ENCODE data around the gene SUCO. TPM values are rescaled to one million over a fixed set of nuclear protein-coding genes. Genes with fewer than 3 reads are reported as not detected.

SUCO gene
- total RNA-seq, 2 donors from 2014 or later, result 21.0 to 34.5 TPM

- peaks cover 9% of the 10 kb centered on the region for H3K36me3 Mint-ChIP-seq (ENCODE audit: low read depth)
- no peaks in the 10 kb centered on the region for H3K9me3 Mint-ChIP-seq
- H3K27me3 Mint-ChIP-seq, result peaks cover 3% of the 10 kb centered on the region
- ATAC-seq (replicated peaks), result no peak
- peak overlapping the region; percentile 11 for H3K4me3 Mint-ChIP-seq
- no peak overlapping the region for H3K27ac Mint-ChIP-seq
- peaks cover 64% of the 10 kb centered on the region for H3K4me1 Mint-ChIP-seq
Observed at GRCh38 chr1:172642970-172643369, 110.0 kb downstream of the SUCO start.

DNA sequence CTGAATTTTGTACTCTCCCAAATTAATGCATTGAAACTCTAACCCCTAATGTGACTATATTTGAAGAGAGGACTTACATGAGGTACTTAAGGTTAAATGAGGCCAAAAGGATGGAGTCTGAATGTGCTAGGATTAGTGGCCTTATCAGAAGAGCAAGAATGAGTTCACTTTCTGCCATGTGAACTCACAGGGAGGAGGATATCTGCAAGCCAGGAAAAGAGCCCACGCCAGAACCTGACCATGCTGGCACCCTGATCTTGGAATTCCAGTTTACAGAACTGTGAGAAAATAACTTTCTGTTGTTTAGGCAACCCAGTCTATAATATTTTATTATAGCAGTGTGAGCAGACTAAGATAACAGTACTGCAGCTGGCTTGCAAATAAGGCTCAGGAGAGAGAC lies 113.7 kb downstream of the SUCO start:
- H3K27me3 Mint-ChIP-seq, result peaks cover 3% of the 10 kb centered on the region
- no peaks in the 10 kb centered on the region for H3K36me3 Mint-ChIP-seq (ENCODE audit: low read depth)
- peaks cover 39% of the 10 kb centered on the region for H3K4me1 Mint-ChIP-seq
- ATAC-seq (replicated peaks), result peak; percentile 10
- no peaks in the 10 kb centered on the region for H3K9me3 Mint-ChIP-seq
- peak overlapping the region; percentile 6 for H3K4me3 Mint-ChIP-seq
- H3K27ac Mint-ChIP-seq, result no peak overlapping the region

DNA sequence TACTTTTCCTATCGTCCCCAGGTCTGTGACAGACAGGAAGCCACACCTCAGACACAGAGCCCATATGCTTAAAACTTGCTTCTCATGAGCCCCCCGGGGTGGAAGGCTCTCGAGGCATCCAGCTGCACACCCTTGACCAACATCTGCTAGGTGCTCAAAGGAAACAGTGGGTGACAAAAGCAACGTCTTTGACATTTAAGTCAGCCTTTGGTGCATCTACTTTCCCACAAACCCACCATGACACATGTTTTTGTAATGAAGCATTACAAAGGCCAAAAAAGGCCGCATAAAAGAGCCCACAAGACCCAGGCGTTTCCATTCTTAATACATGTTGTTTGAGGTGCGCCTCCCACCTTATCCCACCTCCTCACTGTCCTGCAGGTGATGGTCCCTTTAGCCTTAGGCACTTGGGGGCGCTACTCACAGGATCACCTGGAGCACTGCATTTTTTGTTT lies 114.2 kb downstream of the SUCO start:
- peak; percentile 77 for ATAC-seq (replicated peaks)
- Mint-ChIP-seq H3K4me3 (peak overlapping the region; percentile 6), H3K4me1 (peaks cover 39% of the 10 kb centered on the region), H3K9me3 (no peaks in the 10 kb centered on the region), H3K27ac (no peak overlapping the region), H3K36me3 (ENCODE audit: low read depth) (no peaks in the 10 kb centered on the region), H3K27me3 (peaks cover 3% of the 10 kb centered on the region)

DNA sequence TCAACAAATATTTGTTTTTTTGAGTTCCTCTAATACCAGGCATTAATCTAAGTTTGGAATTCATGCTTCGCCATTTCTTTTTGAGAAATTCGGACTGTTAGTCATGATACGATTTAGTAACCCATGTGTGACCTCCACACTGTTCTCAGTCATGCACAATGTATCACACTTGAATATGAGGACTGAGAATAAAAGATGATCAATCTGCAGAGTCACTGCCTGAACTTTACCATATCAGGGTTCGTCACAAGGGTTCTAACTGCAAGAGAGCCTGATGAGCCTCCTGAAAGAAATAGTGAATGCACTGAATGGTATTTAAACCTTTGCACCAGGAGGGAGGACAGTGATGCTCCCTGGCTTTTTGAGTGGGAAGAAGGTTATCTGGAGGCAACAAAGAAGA lies 115.0 kb downstream of the SUCO start:
- ATAC-seq (replicated peaks), result no peak
- Mint-ChIP-seq H3K4me3 (peak overlapping the region; percentile 6), H3K4me1 (peaks cover 38% of the 10 kb centered on the region), H3K9me3 (no peaks in the 10 kb centered on the region), H3K36me3 (ENCODE audit: low read depth) (no peaks in the 10 kb centered on the region), H3K27me3 (peaks cover 3% of the 10 kb centered on the region), H3K27ac (no peak overlapping the region)

GRCh38 chr1:172650474-172651193 lies 117.7 kb downstream of the SUCO start:
- Mint-ChIP-seq H3K9me3 (no peaks in the 10 kb centered on the region), H3K4me1 (peaks cover 22% of the 10 kb centered on the region), H3K27me3 (no peaks in the 10 kb centered on the region), H3K27ac (no peak overlapping the region), H3K36me3 (ENCODE audit: low read depth) (no peaks in the 10 kb centered on the region), H3K4me3 (no peak overlapping the region)
- ATAC-seq (replicated peaks), result peak; percentile 56

- Mint-ChIP-seq H3K27me3 (no peaks in the 10 kb centered on the region), H3K4me3 (no peak overlapping the region), H3K36me3 (ENCODE audit: low read depth) (no peaks in the 10 kb centered on the region), H3K4me1 (peaks cover 17% of the 10 kb centered on the region), H3K27ac (no peak overlapping the region), H3K9me3 (no peaks in the 10 kb centered on the region)
- no peak for ATAC-seq (replicated peaks)
Observed at GRCh38 chr1:172653015-172653709, 120.2 kb downstream of the SUCO start.

DNA sequence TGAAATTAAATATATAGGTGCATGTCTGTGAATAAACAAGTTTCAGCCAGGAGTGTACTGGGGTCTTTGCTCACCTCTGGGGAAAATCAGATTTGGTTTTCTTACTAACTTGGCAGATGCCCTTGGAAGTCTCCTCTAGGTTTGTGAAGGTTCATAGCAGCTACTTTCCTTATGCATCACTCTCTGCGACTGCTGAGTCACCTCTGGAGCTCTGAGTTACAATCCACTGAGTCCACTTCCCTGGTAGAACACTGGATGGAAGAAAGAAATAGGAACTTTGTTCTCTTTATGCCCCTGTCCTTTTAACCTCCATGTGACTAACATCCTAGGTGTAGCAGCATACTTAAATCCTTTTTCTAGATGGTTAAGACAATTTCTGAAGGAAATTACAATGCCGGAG lies 121.6 kb downstream of the SUCO start:
- Mint-ChIP-seq H3K36me3 (ENCODE audit: low read depth) (peaks cover 7% of the 10 kb centered on the region), H3K27ac (no peak overlapping the region), H3K27me3 (no peaks in the 10 kb centered on the region), H3K4me1 (peaks cover 19% of the 10 kb centered on the region), H3K4me3 (no peak overlapping the region), H3K9me3 (no peaks in the 10 kb centered on the region)
- peak; percentile 59 for ATAC-seq (replicated peaks)

DNA sequence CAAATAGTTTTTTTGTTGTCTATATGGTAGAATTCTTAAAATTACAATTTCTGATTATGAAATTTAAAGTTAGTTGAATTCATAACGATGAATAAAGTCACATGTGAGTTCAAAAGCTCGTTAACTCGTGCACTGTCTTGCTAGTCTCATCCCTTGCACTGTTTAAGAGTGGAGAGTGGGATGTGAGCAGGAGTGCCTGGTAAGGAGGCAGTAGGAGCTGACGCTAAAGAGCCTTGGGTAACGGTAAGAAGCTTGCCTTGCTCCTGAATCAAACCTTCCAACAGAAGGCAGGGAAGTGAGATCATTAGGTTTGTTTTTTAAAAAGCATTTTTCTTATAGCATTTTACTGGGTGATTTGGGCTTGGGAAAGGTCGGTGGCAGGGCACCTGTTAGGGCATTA lies 123.6 kb downstream of the SUCO start:
- no peak overlapping the region for H3K4me3 Mint-ChIP-seq
- no peaks in the 10 kb centered on the region for H3K27me3 Mint-ChIP-seq
- peaks cover 23% of the 10 kb centered on the region for H3K36me3 Mint-ChIP-seq (ENCODE audit: low read depth)
- H3K4me1 Mint-ChIP-seq, result peaks cover 26% of the 10 kb centered on the region
- no peak overlapping the region for H3K27ac Mint-ChIP-seq
- no peak for ATAC-seq (replicated peaks)
- H3K9me3 Mint-ChIP-seq, result no peaks in the 10 kb centered on the region

- H3K4me3 Mint-ChIP-seq, result no peak overlapping the region
- peaks cover 33% of the 10 kb centered on the region for H3K36me3 Mint-ChIP-seq (ENCODE audit: low read depth)
- H3K9me3 Mint-ChIP-seq, result no peaks in the 10 kb centered on the region
- H3K27me3 Mint-ChIP-seq, result no peaks in the 10 kb centered on the region
- H3K4me1 Mint-ChIP-seq, result peaks cover 33% of the 10 kb centered on the region
- no peak overlapping the region for H3K27ac Mint-ChIP-seq
- no peak for ATAC-seq (replicated peaks)
Observed at GRCh38 chr1:172657586-172657985, 124.6 kb downstream of the SUCO start.

- Mint-ChIP-seq H3K27ac (peak within 1 kb of the TSS; percentile 91), H3K36me3 (ENCODE audit: low read depth) (peaks cover 47% of the 10 kb centered on the region), H3K9me3 (no peaks in the 10 kb centered on the region), H3K4me1 (peaks cover 44% of the 10 kb centered on the region), H3K4me3 (peak within 1 kb of the TSS; percentile 83), H3K27me3 (no peaks in the 10 kb centered on the region)
- peak; percentile 65 for ATAC-seq (replicated peaks)
Observed at GRCh38 chr1:172658871-172659453, 126.0 kb downstream of the SUCO start, which contains the start of gene FASLG. FASLG (plus strand) TSS chr1:172659103; CDS start chr1:172659202, 99 bp downstream.

GRCh38 chr1:172661107-172661506 lies 128.2 kb downstream of the SUCO start:
- H3K27ac Mint-ChIP-seq, result peak overlapping the region; percentile 92
- no peaks in the 10 kb centered on the region for H3K27me3 Mint-ChIP-seq
- no peaks in the 10 kb centered on the region for H3K9me3 Mint-ChIP-seq
- peak overlapping the region; percentile 83 for H3K4me3 Mint-ChIP-seq
- H3K36me3 Mint-ChIP-seq (ENCODE audit: low read depth), result peaks cover 67% of the 10 kb centered on the region
- H3K4me1 Mint-ChIP-seq, result peaks cover 42% of the 10 kb centered on the region
- no peak for ATAC-seq (replicated peaks)

Other genes with a start within 250 kb of the SUCO start
- under 1 TPM in 1 of 2 donors, not detected in 1; 0.37 TPM for gene C1orf105, start 112.5 kb upstream of the SUCO start, total RNA-seq
- gene PIGC, start 89.1 kb upstream of the SUCO start, total RNA-seq, result 10 to 100 TPM; 11.3 to 13.3 TPM
- gene FASLG, start 126.0 kb downstream of the SUCO start, total RNA-seq, result 10 to 100 TPM in 1 of 2 donors, 1 to 10 TPM in 1; 2.7 to 11.3 TPM

Measured in activated T-helper 17 cell treated with anti-CD3 and anti-CD28 coated beads, Interleukin-2, amount 50 U/mL, for 72 hours (primary cell).